Cardiac fibroblast (primary cell): ENCODE measurements around the gene DIAPH1.
A peak's percentile ranks its signal among the peaks of the same experiment; 100 is the strongest.

Source experiments
- DNase-seq, 2 donors: peaks; one replicate each; pipeline versions ENCODE4 v3.0.0 to v3.0.0-alpha.2; 2010; ENCODE audit warnings: low read depth in 2 of 2
- H3K4me3 ChIP-seq, 2 donors: replicated peaks in 1 of 2; 1 replicate in 1 of 2; 2 replicates in 1 of 2; pipeline ENCODE4 v1.5.1; 2011; ENCODE audit warnings: low read depth in 2 of 2, low read length in 2 of 2, mild to moderate bottlenecking in 2 of 2, moderate library complexity in 1 of 2
- TF ChIP-seq, protein P1 (sequence below): IDR thresholded peaks from one replicate; pipeline ENCODE4 v1.5.1; 2011; ENCODE audit warnings: low read depth, mild to moderate bottlenecking, low read length, inconsistent platforms

The DIAPH1 gene

DNA sequence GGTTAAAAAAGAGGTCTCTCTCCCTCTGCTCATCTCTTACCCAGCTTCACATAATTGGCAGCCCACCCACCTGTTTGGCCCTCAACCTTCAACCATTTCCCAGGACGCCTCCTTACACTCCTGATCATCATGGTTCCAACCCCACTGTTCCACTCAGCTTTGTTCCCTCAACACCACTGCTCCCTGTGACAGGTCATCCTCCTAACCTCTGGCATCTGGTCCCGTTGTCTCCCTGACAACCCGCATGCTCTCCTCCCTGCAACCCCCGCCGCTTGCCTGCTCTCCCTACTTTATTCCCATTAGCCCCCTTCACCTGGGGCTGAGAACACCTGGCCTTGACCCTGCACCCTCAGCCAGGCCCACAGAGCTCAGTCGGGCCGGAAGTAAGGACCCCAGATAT is 117.0 kb downstream of the DIAPH1 start:
- TF ChIP-seq, protein P1, sequence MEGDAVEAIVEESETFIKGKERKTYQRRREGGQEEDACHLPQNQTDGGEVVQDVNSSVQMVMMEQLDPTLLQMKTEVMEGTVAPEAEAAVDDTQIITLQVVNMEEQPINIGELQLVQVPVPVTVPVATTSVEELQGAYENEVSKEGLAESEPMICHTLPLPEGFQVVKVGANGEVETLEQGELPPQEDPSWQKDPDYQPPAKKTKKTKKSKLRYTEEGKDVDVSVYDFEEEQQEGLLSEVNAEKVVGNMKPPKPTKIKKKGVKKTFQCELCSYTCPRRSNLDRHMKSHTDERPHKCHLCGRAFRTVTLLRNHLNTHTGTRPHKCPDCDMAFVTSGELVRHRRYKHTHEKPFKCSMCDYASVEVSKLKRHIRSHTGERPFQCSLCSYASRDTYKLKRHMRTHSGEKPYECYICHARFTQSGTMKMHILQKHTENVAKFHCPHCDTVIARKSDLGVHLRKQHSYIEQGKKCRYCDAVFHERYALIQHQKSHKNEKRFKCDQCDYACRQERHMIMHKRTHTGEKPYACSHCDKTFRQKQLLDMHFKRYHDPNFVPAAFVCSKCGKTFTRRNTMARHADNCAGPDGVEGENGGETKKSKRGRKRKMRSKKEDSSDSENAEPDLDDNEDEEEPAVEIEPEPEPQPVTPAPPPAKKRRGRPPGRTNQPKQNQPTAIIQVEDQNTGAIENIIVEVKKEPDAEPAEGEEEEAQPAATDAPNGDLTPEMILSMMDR = no peak
- no peak overlapping the region for H3K4me3 ChIP-seq
- no peak for DNase-seq

DNA sequence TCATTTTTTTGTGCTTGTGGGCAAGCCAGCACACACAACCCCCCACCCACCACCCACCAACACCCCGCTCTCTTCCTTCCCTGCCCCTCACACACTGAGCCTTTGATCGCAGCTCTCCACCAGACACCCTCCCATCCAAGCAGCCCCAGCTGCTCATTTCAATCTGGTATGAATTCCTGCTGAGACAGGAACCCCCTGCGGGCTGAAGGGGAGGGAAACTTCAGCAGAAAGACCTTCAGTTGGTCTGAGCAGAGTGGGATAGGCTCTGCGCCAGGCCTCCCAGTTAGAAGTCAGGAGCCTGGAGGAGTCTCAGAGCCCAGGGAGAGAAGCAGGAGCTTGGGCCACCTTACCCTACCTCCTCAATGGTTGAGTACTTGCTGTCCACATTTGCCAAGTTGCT is 122.8 kb downstream of the DIAPH1 start:
- DNase-seq = peak in 1 of 2 donors; percentile 62
- TF ChIP-seq, protein P1 = no peak
- H3K4me3 ChIP-seq = no peak overlapping the region

DNA sequence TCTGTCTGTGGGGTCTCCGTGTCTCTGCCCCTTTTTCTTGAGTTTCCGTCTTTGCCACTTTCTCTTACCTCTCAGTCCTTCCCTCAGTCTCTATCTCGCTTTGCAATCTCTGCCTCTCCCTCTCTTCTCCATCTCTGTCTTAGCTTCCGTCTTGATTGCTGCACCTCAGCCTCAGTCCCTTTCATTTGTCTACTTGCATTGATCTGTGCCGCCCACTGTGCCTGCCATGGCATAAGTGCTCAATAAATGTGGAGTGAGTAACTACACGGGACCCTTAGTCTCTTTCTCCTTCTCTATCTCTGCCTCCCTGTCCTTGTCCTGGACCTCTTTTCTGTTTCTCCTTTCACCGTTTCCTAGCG is 123.4 kb downstream of the DIAPH1 start:
- no peak overlapping the region for H3K4me3 ChIP-seq
- TF ChIP-seq, protein P1 = no peak
- DNase-seq = no peak

DNA sequence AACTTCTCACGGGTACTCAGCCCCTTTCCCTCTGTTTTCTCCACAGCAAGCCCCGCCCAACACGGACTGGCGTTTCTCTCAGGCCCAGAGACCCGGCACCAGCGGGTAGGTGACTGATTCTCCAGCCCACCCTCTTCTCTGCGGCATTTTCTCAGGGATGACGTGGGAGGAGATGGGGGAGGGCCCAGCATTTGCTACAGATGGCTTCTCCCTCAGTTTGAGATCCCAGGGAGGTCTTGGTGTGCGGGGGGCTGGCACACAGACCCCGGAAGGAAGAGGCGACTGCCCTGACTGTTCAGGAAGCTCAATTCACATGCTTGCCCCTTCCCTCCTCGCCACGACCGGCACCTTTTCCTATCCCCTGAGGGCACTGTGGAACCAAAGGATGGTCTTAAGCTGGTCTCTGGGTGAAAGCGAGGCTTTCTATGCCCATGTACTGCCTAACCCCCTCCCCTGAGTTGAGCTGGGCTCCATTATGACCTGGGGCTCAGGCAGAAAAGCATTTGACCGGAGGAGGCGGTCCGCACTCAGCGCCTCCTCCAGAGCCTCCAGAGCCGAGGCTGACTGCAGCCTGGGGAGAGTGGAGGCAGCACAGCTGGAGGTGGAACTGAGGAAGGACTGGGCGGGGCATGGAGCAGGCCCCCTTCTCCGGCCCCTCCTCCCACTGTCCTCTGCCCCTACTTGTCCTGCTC is 123.9 kb downstream of the DIAPH1 start:
- TF ChIP-seq, protein P1 = no peak
- DNase-seq = no peak
- no peak overlapping the region for H3K4me3 ChIP-seq

DNA sequence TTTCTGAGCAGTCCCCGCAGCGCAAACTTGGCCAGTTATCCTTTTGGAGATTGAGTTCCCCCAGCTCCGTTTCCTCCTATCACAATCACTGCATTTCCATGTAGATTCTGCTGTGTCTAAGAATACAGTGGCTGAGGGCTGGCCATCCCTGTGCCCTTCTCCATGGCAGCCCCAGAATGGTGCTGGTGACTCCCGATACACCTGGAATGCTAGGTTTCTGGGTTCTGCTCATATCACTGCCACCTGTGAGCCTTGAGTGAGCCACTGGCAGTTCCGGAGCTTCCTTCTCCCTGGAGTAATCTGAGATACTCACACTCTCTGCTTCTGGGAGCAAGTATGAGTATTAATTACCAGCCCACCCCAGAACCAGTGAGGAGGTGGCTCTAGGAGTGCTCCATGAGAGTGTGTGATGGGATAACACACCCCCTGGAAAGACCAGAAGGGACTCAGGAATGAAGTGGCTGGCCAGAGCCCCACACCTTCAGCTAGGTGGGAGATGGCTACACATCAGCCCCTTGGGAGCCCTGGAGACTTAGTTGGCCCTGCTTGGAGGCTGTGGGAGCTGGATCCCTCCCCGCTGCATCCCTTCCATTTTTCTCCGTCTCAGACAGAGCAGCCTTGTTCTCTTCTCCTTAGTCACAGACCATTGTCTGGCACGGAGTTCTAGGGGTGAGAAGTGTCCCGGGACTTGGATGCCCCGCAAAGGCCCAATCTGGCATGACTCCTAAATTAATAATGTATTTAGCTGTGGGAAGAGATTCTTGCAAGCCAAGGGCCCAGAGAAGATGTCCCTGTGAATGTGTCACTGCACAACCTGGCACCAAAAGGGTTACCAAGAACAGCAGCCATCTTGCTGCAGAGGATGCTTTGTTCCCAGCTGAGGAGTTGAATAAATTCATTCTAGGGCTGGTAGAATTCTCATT is 125.0 kb downstream of the DIAPH1 start:
- DNase-seq = peak; percentile 53 to 55
- H3K4me3 ChIP-seq = no peak overlapping the region
- TF ChIP-seq, protein P1 = no peak

DNA sequence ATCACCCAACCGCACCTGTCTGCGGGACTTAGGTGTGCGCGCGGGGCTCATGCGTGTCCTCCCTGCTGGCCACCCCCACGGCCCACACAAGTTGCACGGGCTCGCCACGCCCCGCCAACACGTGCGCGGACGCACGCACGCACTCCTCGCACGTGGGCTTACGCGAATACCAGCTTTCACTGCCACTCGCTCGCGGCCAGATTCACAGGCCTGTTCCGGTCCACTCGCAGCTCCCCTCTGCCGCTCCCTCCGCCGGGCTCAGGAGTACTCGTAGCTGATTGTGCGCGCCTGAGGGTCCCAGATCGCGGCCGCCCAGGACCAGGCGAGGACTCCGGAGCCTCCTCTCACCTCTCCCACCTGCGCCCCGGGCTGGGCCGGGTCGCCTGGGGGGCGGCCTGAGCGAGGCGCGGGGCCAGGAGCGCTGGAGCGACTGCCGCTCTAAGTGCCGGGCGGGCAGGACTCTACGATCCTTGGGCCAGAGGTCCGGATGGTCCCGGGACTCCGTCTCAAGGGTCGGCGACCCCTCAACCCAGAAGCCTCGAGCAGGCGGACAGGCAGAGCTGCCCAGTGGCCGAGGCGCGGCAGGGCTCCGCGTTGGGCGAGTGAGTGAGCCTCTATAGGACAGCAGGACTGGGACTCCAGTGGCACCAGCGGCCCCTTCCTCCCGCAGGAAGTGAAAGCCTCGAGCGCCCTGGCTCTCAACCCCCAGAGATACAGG is 126.5 kb downstream of the DIAPH1 start:
- TF ChIP-seq, protein P1 = no peak
- DNase-seq = no peak
- H3K4me3 ChIP-seq = no peak overlapping the region
